ENCODE data around the gene PIN1. TPM values are rescaled to one million over a fixed set of nuclear protein-coding genes. Genes with fewer than 3 reads are reported as not detected.

The PIN1 gene
- total and polyA plus RNA-seq, 2 of the 8 experiments (the other 6 are each of a cell fraction or from before 2014, with no cell fraction given) = 78.3 to 90.8 TPM

DNA sequence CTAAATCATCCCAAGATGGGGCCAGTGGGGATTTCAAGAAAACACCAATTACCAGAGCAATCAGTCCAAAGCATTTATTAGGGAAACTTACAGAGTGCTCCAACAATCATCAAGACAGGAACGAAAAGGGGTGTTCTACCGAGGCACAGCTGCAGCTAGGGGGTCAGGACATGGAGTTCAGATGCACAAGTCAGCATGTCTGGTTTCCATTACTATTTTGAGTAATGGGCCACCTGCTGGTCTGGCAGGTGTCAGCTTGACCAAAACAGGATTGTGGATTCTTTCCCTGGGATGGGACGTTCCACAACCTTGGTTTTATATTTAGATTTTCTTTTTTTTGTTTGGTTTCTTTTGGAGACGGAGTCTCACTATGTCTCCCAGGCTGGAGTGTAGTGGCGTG is 11.3 kb upstream of the PIN1 start:
- Histone ChIP-seq H3K14ac (ENCODE audit: insufficient read length) (no peak overlapping the region), H3K9ac (replicated peaks in 1 of 4; ENCODE audit: extremely low read depth in 1 of 4, low read depth in 3 of 4, low read length in 3 of 4) (no peak overlapping the region; a peak in 1 of 7 replicates), H2BK120ac (replicated peaks; ENCODE audit: low read depth, low read length) (no peak overlapping the region), H3K4me3 (ENCODE audit: extremely low read depth in 1 of 4, insufficient read depth in 2 of 4, low read depth in 3 of 4, low read length in 4 of 4) (no peak overlapping the region), H4K91ac (replicated peaks; ENCODE audit: insufficient read length, low read length) (no peak overlapping the region), H3K56ac (replicated peaks; ENCODE audit: insufficient read length, low read depth, low read length) (no peak overlapping the region), H3K79me2 (ENCODE audit: control insufficient read depth in 1 of 2, insufficient read depth in 2 of 2, low read length in 2 of 2) (peaks cover 12 to 23% of the 10 kb centered on the region in 2 experiments), H2BK15ac (ENCODE audit: low read length) (no peak overlapping the region), H3K4me1 (replicated peaks in 1 of 4; ENCODE audit: control insufficient read depth in 3 of 4, insufficient read depth in 4 of 4, low read length in 3 of 4) (peaks cover 2 to 7% (median 4%) of the 10 kb centered on the region in 4 experiments; a peak in 6 of 7 replicates), H4K20me1 (replicated peaks in 1 of 2; ENCODE audit: control insufficient read depth in 1 of 2, insufficient read depth in 2 of 2, low read length in 2 of 2) (peaks cover 0 to 7% of the 10 kb centered on the region in 2 experiments), H4K5ac (ENCODE audit: insufficient read length, low read depth, low read length) (no peak overlapping the region), H3K23ac (ENCODE audit: insufficient read length) (no peak overlapping the region), H3K18ac (ENCODE audit: extremely low read depth, low read length) (no peak overlapping the region), H4K8ac (ENCODE audit: extremely low read depth, insufficient read depth, low read length) (no peak overlapping the region), H2AK5ac (ENCODE audit: low read depth, low read length) (no peak overlapping the region), H3K27ac (ENCODE audit: low read depth, low read length) (no peak overlapping the region), H3K4ac (replicated peaks; ENCODE audit: insufficient read length, low read depth, low read length) (no peak overlapping the region), H2AFZ (ENCODE audit: low read length) (no peak overlapping the region), H3K23me2 (ENCODE audit: low read depth, low read length) (peaks cover 9% of the 10 kb centered on the region; the same call in 1 of the 2 replicates), H3K4me2 (ENCODE audit: insufficient read depth in 1 of 2, low read depth in 2 of 2, low read length in 2 of 2) (no peak overlapping the region), H2BK12ac (ENCODE audit: low read depth, low read length) (no peak overlapping the region), H3K79me1 (ENCODE audit: low read depth, low read length) (peaks cover 5% of the 10 kb centered on the region), H3K9me3 (ENCODE audit: insufficient read depth in 2 of 2, low read depth in 1 of 2, low read length in 1 of 2) (no peaks in the 10 kb centered on the region), H2BK5ac (ENCODE audit: low read depth, low read length) (no peak overlapping the region), H3K27me3 (replicated peaks in 1 of 4; ENCODE audit: control insufficient read depth in 3 of 4, extremely low read depth in 1 of 4, insufficient read depth in 3 of 4, low read length in 3 of 4) (no peaks in the 10 kb centered on the region), H2BK20ac (ENCODE audit: low read length) (no peak overlapping the region), H3K36me3 (ENCODE audit: control insufficient read depth in 2 of 4, insufficient read depth in 4 of 4, low read length in 3 of 4) (no peaks in the 10 kb centered on the region)
- 93% methylated on average over 5 of the region's 5 CpGs; no CpG with 5 or more reads in 1 of the 2 experiments for WGBS, 2 experiments (ENCODE audit: extremely low coverage in 1 of 2, insufficient coverage in 1 of 2, insufficient read length in 1 of 2, insufficient replicate concordance in 2 of 2, low coverage in 1 of 2, low lambda C conversion rate in 2 of 2, missing lambda C conversion rate in 1 of 2)
- no peak for FAIRE-seq
- CTCF ChIA-PET (ENCODE audit: partially characterized antibody) = no interaction called here
- POLR2A ChIA-PET (ENCODE audit: partially characterized antibody) = interaction anchor here (1.5 kb wide), 1 partner anchor 286 kb away, joined by 3 read pairs; no protein-coding TSS in a partner anchor
- DNase-seq (ENCODE audit: low read depth in 1 of 2, low spot score in 2 of 2) = no peak
- TF ChIP-seq RFX5 (IDR thresholded peaks at IDR 0.05; ENCODE audit: borderline replicate concordance, low read depth, low read length) = no peak
- no peak for TF ChIP-seq CTBP2 (IDR thresholded peaks at IDR 0.05; ENCODE audit: borderline replicate concordance, insufficient read depth, insufficient read length, low read length)
- no peak for TF ChIP-seq JUN (IDR thresholded peaks at IDR 0.05; ENCODE audit: low read depth, low read length)
- TF ChIP-seq KDM4A (IDR thresholded peaks at IDR 0.05; ENCODE audit: low read depth, low read length, severe bottlenecking) = no peak
- no peak for TF ChIP-seq NRF1 (IDR thresholded peaks at IDR 0.05; ENCODE audit: low read depth, low read length)
- no peak for TF ChIP-seq YY1 (IDR thresholded peaks at IDR 0.05; ENCODE audit: low read depth, low read length)
- TF ChIP-seq, protein P1, sequence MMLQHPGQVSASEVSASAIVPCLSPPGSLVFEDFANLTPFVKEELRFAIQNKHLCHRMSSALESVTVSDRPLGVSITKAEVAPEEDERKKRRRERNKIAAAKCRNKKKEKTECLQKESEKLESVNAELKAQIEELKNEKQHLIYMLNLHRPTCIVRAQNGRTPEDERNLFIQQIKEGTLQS (IDR thresholded peaks at IDR 0.05; ENCODE audit: insufficient read depth, low read depth, low read length) = no peak
- no peak for TF ChIP-seq SP1 (IDR thresholded peaks at IDR 0.05; ENCODE audit: low read depth, low read length)
- no peak for TF ChIP-seq ZNF274 (IDR thresholded peaks at IDR 0.05; ENCODE audit: borderline replicate concordance, extremely low read depth, low read length)
- TF ChIP-seq CHD2 (IDR thresholded peaks at IDR 0.05; ENCODE audit: low read length) = no peak
- TF ChIP-seq SIRT6 (IDR thresholded peaks at IDR 0.05; ENCODE audit: low read length) = no peak
- TF ChIP-seq POLR2AphosphoS5 (IDR thresholded peaks at IDR 0.05; ENCODE audit: low read depth, low read length) = no peak
- TF ChIP-seq SP2 (IDR thresholded peaks at IDR 0.05; ENCODE audit: low read length) = no peak
- TF ChIP-seq CREB1 (IDR thresholded peaks at IDR 0.05) = no peak
- TF ChIP-seq MAFK (IDR thresholded peaks at IDR 0.05; ENCODE audit: low read depth, low read length) = no peak
- TF ChIP-seq RBBP5 (IDR thresholded peaks at IDR 0.05; ENCODE audit: borderline replicate concordance, low read depth, low read length) = no peak
